B cell (primary cell): ENCODE measurements around the gene MORC1. TPM values are rescaled to one million over a fixed set of nuclear protein-coding genes. Genes with fewer than 3 reads are reported as not detected.

Source experiments
- ATAC-seq: fragments of 200-7000 bp; cut with Tn5 transposase; one replicate; pipeline ENCODE4 v1.10.0; 2021; ENCODE audit warnings: low read depth, mild to moderate bottlenecking, moderate number of reproducible peaks, moderate library complexity
- CTCF ChIA-PET: fragments of 350-600 bp; sonication (Branson Sonifier 250); formaldehyde crosslinking; loops from one replicate; lab custom pipeline; 2021; ENCODE audit warnings: antibody characterized with exemption, inconsistent platforms; lab: Charles Lee
- POLR2A ChIA-PET: fragments of 350-600 bp; sonication (Branson Sonifier 250); formaldehyde crosslinking; loops from one replicate; lab custom pipeline; 2021; ENCODE audit warnings: antibody characterized with exemption; lab: Charles Lee
- DNase-seq: peaks from one replicate; pipeline ENCODE4 v3.0.0; 2013
- H2AFZ ChIP-seq: 2 replicates; pipeline ENCODE4 v1.6.1; 2012; ENCODE audit warnings: mild to moderate bottlenecking, low read depth, low read length; ENCODE audit not compliant: insufficient read depth, poor library complexity, severe bottlenecking
- H3K27ac ChIP-seq, 2 donors: 1 replicate in 1 of 2; 2 replicates in 1 of 2; pipeline ENCODE4 v1.5.1; 2012 to 2013; ENCODE audit warnings: low read length in 2 of 2, mild to moderate bottlenecking in 2 of 2, moderate library complexity in 1 of 2
- H3K27me3 ChIP-seq, 4 experiments: fragments of 200-600 bp in 1 of 4; sonication (generic) in 1 of 4; replicated peaks in 1 of 4; 1 replicate in 2 of 4; 2 replicates in 2 of 4; pipeline versions ENCODE4 v1.6.1 to v1.7.0; 2013 to 2016; ENCODE audit warnings: low read length in 3 of 4, mild to moderate bottlenecking in 2 of 4, mixed read lengths in 1 of 4, moderate library complexity in 1 of 4; ENCODE audit not compliant: insufficient read depth in 4 of 4, control insufficient read depth in 3 of 4; ENCODE audit errors: control extremely low read depth in 1 of 4
- H3K36me3 ChIP-seq, 2 experiments: replicated peaks in 1 of 2; 1 replicate in 1 of 2; 2 replicates in 1 of 2; pipeline versions ENCODE4 v1.6.1 to v1.7.1; 2013; ENCODE audit warnings: low read length in 1 of 2; ENCODE audit not compliant: insufficient read depth in 2 of 2, control insufficient read depth in 1 of 2; ENCODE audit errors: control extremely low read depth in 1 of 2, extremely low read depth in 1 of 2
- H3K4me1 ChIP-seq, 2 donors: fragments of 200-600 bp in 1 of 2; sonication (generic) in 1 of 2; 1 replicate in 1 of 2; 2 replicates in 1 of 2; pipeline versions ENCODE4 v1.5.1 to v1.6.1; 2013 to 2017; ENCODE audit warnings: low read length in 2 of 2; ENCODE audit not compliant: control insufficient read depth in 2 of 2, insufficient read depth in 2 of 2
- H3K4me2 ChIP-seq: replicated peaks from 2 replicates; pipeline ENCODE3; 2012; ENCODE audit warnings: mild to moderate bottlenecking, low read depth, low read length; ENCODE audit not compliant: poor library complexity, severe bottlenecking
- H3K4me3 ChIP-seq, 5 experiments: fragments of 200-600 bp in 1 of 5; sonication (generic) in 1 of 5; 1 replicate in 3 of 5; 2 replicates in 2 of 5; pipeline versions ENCODE4 v1.5.1 to v1.7.0; 2011 to 2016; ENCODE audit warnings: low read length in 4 of 5, mild to moderate bottlenecking in 4 of 5, low read depth in 2 of 5, control low read depth in 1 of 5, moderate library complexity in 1 of 5; ENCODE audit not compliant: insufficient read depth in 1 of 5; ENCODE audit errors: control extremely low read depth in 1 of 5, extremely low read depth in 1 of 5
- H3K79me2 ChIP-seq: fragments of 200-600 bp; sonication (generic); one replicate; pipeline ENCODE4 v1.6.0; 2016; ENCODE audit warnings: low read length; ENCODE audit not compliant: control insufficient read depth, insufficient read depth
- H3K9ac ChIP-seq: fragments of 200-600 bp; sonication (generic); 2 replicates; pipeline ENCODE4 v1.6.1; 2017; ENCODE audit warnings: mild to moderate bottlenecking, low read length, moderate library complexity
- H3K9me3 ChIP-seq, 3 donors: one replicate each; pipeline versions ENCODE4 v1.6.1 to v1.7.1; 2013; ENCODE audit warnings: low read length in 2 of 3; ENCODE audit not compliant: control insufficient read depth in 2 of 3, insufficient read depth in 1 of 3; ENCODE audit errors: control extremely low read depth in 1 of 3
- H4K20me1 ChIP-seq: 2 replicates; pipeline ENCODE4 v1.6.0; 2012; ENCODE audit warnings: mild to moderate bottlenecking, low read length; ENCODE audit not compliant: insufficient read depth, control insufficient read depth, poor library complexity, severe bottlenecking
- H3K27ac Mint-ChIP-seq: one replicate; pipeline ENCODE4 v1.8.0; 2021; ENCODE audit warnings: mixed read lengths
- H3K27me3 Mint-ChIP-seq: one replicate; pipeline ENCODE4 v1.8.0; 2021; ENCODE audit warnings: mixed read lengths
- H3K4me1 Mint-ChIP-seq: one replicate; pipeline ENCODE4 v1.8.0; 2021; ENCODE audit warnings: mixed read lengths
- H3K4me3 Mint-ChIP-seq: one replicate; pipeline ENCODE4 v1.8.0; 2021; ENCODE audit warnings: mixed read lengths
- H3K9me3 Mint-ChIP-seq: one replicate; pipeline ENCODE4 v1.8.0; 2022; ENCODE audit warnings: mixed read lengths; ENCODE audit not compliant: insufficient read depth
- CTCF ChIP-seq: fragments of 200-600 bp; IDR thresholded peaks from one replicate; pipeline ENCODE4 v1.8.0; 2022; ENCODE audit warnings: antibody characterized with exemption, mild to moderate bottlenecking
- EZH2 ChIP-seq: IDR thresholded peaks from 2 replicates; pipeline ENCODE4 v1.6.1; 2012; ENCODE audit warnings: borderline replicate concordance, low read depth, mild to moderate bottlenecking, moderate library complexity, low read length; ENCODE audit not compliant: insufficient read depth, poor library complexity, severe bottlenecking
- WGBS: methylation state at CpG from one replicate; pipeline ENCODE4 v1.1.5; 2013; ENCODE audit warnings: missing lambda C conversion rate; ENCODE audit not compliant: insufficient coverage; 5-methylcytosine and 5-hydroxymethylcytosine counted together
- intact Hi-C: fragments of 100-400 bp; cut with micrococcal nuclease; formaldehyde crosslinking; loops from one replicate; pipeline ENCODE4 v1.10.0; 2022
- polyA plus RNA-seq: library from polyadenylated mRNA; depleted of rRNA; stranded (reverse); fragments of >200 nt; gene quantifications from 2 replicates; pipeline ENCODE4 v1.2.3, GENCODE V29; 2012
- total RNA-seq, 2 donors: library from RNA; stranded (reverse); fragments of 120-200 nt in 1 of 2; gene quantifications; 1 replicate in 1 of 2; 2 replicates in 1 of 2; pipeline versions ENCODE4 v1.2.3 to v1.2.4, GENCODE V29; 2013 to 2022

The MORC1 gene
- total and polyA plus RNA-seq, 2 donors (not counting 1 experiment from before 2014, with no cell fraction given): not detected

GRCh38 chr3:108940568-108941263 is 177.2 kb downstream of the MORC1 start:
- Mint-ChIP-seq H3K27ac (no peak overlapping the region), H3K9me3 (no peaks in the 10 kb centered on the region), H3K4me1 (no peaks in the 10 kb centered on the region), H3K27me3 (peaks cover 6% of the 10 kb centered on the region), H3K4me3 (no peak overlapping the region)
- DNase-seq (no peak), ATAC-seq (no peak)
- no peaks in the 10 kb centered on the region for H3K79me2 ChIP-seq
- no peak overlapping the region for H3K9ac ChIP-seq
- no peak overlapping the region for H3K4me3 ChIP-seq
- H3K36me3 ChIP-seq: no peaks in the 10 kb centered on the region
- no peaks in the 10 kb centered on the region for H3K4me1 ChIP-seq
- H3K27ac ChIP-seq: no peak overlapping the region
- no peaks in the 10 kb centered on the region for H3K9me3 ChIP-seq
- WGBS: 83% methylated on average over 3 of the region's 5 CpGs
- no peak overlapping the region for H2AFZ ChIP-seq
- ChIA-PET CTCF (interaction anchor here (1.1 to 1.2 kb wide), 2 partner anchors 13 to 27 kb away, joined by 3 to 4 read pairs; no protein-coding TSS in a partner anchor), POLR2A (no interaction called here)
- peaks cover 0 to 5% (median 0%) of the 10 kb centered on the region in 4 experiments for H3K27me3 ChIP-seq
- intact Hi-C loops: no loop called here
- no peaks in the 10 kb centered on the region for H4K20me1 ChIP-seq
- TF ChIP-seq EZH2 (no peak), CTCF (no peak)
- H3K4me2 ChIP-seq: no peak overlapping the region

GRCh38 chr3:108940166-108940565 is 177.8 kb downstream of the MORC1 start:
- Histone ChIP-seq H3K36me3 (no peaks in the 10 kb centered on the region), H3K4me3 (no peak overlapping the region), H3K79me2 (no peaks in the 10 kb centered on the region), H3K27me3 (peaks cover 0 to 5% (median 0%) of the 10 kb centered on the region in 4 experiments), H3K27ac (no peak overlapping the region), H3K4me1 (no peaks in the 10 kb centered on the region), H4K20me1 (no peaks in the 10 kb centered on the region), H3K4me2 (no peak overlapping the region), H3K9me3 (no peaks in the 10 kb centered on the region), H2AFZ (no peak overlapping the region), H3K9ac (no peak overlapping the region)
- TF ChIP-seq CTCF (no peak), EZH2 (no peak)
- Mint-ChIP-seq H3K4me1 (no peaks in the 10 kb centered on the region), H3K4me3 (no peak overlapping the region), H3K27ac (no peak overlapping the region), H3K9me3 (no peaks in the 10 kb centered on the region), H3K27me3 (peaks cover 6% of the 10 kb centered on the region)
- ChIA-PET POLR2A (no interaction called here), CTCF (interaction anchor here (1.1 to 1.2 kb wide), 2 partner anchors 12 to 26 kb away, joined by 3 to 4 read pairs; no protein-coding TSS in a partner anchor)
- DNase-seq (no peak), ATAC-seq (no peak)
- WGBS: 91% methylated on average over 3 of the region's 4 CpGs
- intact Hi-C loops: no loop called here
